ENCODE results near the gene ADAM30.

Gene ADAM30

DNA sequence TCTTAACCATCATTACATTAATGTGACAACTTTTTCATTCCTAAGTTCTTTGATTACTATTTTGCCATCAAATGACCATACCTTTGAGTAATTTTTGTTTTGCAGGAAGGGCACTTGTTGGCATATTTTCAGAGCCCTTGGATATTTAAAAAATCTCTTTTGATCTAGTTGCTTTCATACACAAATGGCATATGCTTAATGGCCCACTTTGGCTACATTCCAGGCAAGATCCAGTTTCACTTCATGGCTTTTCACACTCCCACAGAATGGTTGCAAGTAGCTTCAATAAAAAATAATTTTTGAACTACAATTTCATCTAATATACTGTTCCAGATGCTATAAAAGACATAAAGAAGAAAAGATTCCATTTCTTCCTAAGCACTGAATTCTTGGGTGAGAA is 18.1 kb downstream of the ADAM30 start:
- TF ChIP-seq TAF1 (IDR thresholded peaks at IDR 0.05; ENCODE audit: borderline replicate concordance, insufficient read depth, low read length) = no peak
- no peak for TF ChIP-seq POLR2AphosphoS5 (IDR thresholded peaks at IDR 0.05; ENCODE audit: low read depth, low read length)
- TF ChIP-seq, protein P1, sequence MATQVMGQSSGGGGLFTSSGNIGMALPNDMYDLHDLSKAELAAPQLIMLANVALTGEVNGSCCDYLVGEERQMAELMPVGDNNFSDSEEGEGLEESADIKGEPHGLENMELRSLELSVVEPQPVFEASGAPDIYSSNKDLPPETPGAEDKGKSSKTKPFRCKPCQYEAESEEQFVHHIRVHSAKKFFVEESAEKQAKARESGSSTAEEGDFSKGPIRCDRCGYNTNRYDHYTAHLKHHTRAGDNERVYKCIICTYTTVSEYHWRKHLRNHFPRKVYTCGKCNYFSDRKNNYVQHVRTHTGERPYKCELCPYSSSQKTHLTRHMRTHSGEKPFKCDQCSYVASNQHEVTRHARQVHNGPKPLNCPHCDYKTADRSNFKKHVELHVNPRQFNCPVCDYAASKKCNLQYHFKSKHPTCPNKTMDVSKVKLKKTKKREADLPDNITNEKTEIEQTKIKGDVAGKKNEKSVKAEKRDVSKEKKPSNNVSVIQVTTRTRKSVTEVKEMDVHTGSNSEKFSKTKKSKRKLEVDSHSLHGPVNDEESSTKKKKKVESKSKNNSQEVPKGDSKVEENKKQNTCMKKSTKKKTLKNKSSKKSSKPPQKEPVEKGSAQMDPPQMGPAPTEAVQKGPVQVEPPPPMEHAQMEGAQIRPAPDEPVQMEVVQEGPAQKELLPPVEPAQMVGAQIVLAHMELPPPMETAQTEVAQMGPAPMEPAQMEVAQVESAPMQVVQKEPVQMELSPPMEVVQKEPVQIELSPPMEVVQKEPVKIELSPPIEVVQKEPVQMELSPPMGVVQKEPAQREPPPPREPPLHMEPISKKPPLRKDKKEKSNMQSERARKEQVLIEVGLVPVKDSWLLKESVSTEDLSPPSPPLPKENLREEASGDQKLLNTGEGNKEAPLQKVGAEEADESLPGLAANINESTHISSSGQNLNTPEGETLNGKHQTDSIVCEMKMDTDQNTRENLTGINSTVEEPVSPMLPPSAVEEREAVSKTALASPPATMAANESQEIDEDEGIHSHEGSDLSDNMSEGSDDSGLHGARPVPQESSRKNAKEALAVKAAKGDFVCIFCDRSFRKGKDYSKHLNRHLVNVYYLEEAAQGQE (IDR thresholded peaks at IDR 0.05; ENCODE audit: insufficient read depth in 1 of 2, low read depth in 2 of 2, low read length in 2 of 2) = no peak
- TF ChIP-seq SIN3A (IDR thresholded peaks at IDR 0.05; ENCODE audit: borderline replicate concordance, insufficient read depth, low read length) = no peak
- TF ChIP-seq FOXP2 (optimal IDR thresholded peaks at IDR 0.05; ENCODE audit: borderline replicate concordance, extremely low read depth, extremely low read length, insufficient read depth) = no peak

DNA sequence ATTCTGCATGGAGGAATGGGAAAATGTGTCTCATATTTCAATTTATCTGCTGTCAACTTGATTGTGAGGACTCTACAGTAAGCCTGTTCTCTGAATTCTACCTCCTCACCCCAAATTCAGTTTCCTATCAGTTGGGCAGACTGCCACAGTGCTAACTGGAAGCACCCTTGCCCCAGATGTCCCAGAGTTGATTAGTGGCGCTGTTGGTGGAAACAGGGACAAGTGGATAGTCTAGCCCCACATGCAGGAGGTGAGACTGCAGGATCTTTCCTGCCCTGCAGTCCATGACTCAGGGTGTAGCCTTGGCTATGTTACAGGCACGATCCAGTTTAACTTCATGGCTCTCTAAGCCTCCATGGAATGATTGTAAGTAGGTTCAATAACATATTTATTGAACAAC is 22.1 kb downstream of the ADAM30 start:
- TF ChIP-seq TAF1 (IDR thresholded peaks at IDR 0.05; ENCODE audit: borderline replicate concordance, insufficient read depth, low read length) = no peak
- no peak for TF ChIP-seq SIN3A (IDR thresholded peaks at IDR 0.05; ENCODE audit: borderline replicate concordance, insufficient read depth, low read length)
- TF ChIP-seq, protein P1 (IDR thresholded peaks at IDR 0.05; ENCODE audit: insufficient read depth in 1 of 2, low read depth in 2 of 2, low read length in 2 of 2) = no peak
- TF ChIP-seq POLR2AphosphoS5 (IDR thresholded peaks at IDR 0.05; ENCODE audit: low read depth, low read length) = no peak
- no peak for TF ChIP-seq FOXP2 (optimal IDR thresholded peaks at IDR 0.05; ENCODE audit: borderline replicate concordance, extremely low read depth, extremely low read length, insufficient read depth)

DNA sequence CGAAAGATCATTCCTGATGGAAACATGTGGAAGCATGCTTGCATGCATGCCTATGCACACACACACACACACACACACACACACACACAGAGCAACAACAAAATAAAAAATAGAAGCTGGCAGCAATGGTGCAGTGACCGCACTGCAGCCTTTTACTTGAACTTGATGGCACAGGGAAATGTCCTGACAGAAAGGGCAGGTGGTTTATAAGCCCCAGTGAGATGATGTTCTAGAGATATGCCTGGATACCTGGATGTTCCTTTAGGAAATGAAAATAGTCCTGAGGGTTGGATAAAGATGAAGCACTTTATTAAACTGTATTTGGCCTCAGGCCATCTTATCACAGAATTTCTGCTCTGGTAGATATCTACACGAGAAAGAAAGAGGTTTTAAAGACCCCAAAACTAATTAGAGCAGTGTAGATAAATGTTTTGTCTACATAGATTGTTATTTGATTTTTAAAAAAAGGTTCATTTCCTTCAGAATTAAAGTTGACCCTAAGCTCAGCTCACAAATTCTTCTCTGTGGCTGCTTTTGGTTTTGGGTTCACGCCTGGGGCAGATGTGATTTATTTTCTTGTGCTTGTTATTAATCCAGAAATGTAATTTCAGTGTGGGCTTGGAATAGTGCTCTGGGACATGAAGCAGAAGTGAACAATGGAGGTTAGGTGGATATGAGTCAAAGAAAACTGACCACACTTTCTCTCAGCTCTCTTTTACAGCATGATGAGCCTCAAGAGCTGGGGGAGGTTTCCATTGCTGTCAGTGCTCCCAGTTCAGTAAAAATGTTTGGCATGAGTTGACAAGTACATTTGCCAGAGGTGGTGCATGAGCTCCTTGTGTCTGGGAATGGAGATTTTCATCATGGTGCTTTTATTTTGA is 22.9 kb downstream of the ADAM30 start:
- TF ChIP-seq POLR2AphosphoS5 (IDR thresholded peaks at IDR 0.05; ENCODE audit: low read depth, low read length) (no peak), SIN3A (IDR thresholded peaks at IDR 0.05; ENCODE audit: borderline replicate concordance, insufficient read depth, low read length) (no peak), TAF1 (IDR thresholded peaks at IDR 0.05; ENCODE audit: borderline replicate concordance, insufficient read depth, low read length) (no peak), FOXP2 (optimal IDR thresholded peaks at IDR 0.05; ENCODE audit: borderline replicate concordance, extremely low read depth, extremely low read length, insufficient read depth) (no peak)
- TF ChIP-seq, protein P1 (IDR thresholded peaks at IDR 0.05; ENCODE audit: insufficient read depth in 1 of 2, low read depth in 2 of 2, low read length in 2 of 2) = no peak

DNA sequence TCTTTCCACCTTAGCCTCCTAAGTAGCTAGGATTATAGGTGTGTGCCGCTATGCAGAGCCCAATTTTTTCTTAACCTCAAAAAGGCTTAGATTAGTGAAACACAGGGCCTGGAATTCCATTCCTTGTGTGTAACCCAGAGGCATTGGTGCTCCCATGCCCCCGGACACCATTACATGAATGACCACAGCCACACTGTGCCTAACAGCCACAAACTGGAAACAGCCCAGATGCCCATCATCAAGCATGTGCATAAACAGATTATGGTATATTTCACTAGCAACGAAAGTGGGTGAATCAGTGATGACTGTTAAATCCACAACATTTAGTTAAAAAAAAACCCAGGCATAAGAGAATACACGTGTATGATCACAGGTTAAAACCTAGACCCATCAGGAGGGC is 24.4 kb downstream of the ADAM30 start:
- TF ChIP-seq SIN3A (IDR thresholded peaks at IDR 0.05; ENCODE audit: borderline replicate concordance, insufficient read depth, low read length) (no peak), POLR2AphosphoS5 (IDR thresholded peaks at IDR 0.05; ENCODE audit: low read depth, low read length) (no peak), FOXP2 (optimal IDR thresholded peaks at IDR 0.05; ENCODE audit: borderline replicate concordance, extremely low read depth, extremely low read length, insufficient read depth) (no peak), TAF1 (IDR thresholded peaks at IDR 0.05; ENCODE audit: borderline replicate concordance, insufficient read depth, low read length) (no peak)
- TF ChIP-seq, protein P1 (IDR thresholded peaks at IDR 0.05; ENCODE audit: insufficient read depth in 1 of 2, low read depth in 2 of 2, low read length in 2 of 2) = no peak
